HG03520 (cell line): ENCODE measurements around the gene SCAF11.
"Not testable (repeated sequence)": the region's sequence is repeated elsewhere in the genome, so short reads cannot be mapped to it uniquely, and the experiment has no call there.

ENCODE experiments used
- ATAC-seq: cut with Tn5 transposase; IDR thresholded peaks from one replicate; pipeline ENCODE4 v1.9.1; 2021; ENCODE audit warnings: mild to moderate bottlenecking, moderate library complexity; ENCODE audit not compliant: unreplicated experiment

The SCAF11 gene

GRCh38 chr12:45990468-45991283 is at the start of gene SCAF11:
Gene SCAF11, minus strand, starts transcription at chr12:45990574. Its CDS starts 26,407 bp downstream, at chr12:45964167.
- ATAC-seq, result peak; percentile 72

- not testable (repeated sequence) for ATAC-seq
Observed at GRCh38 chr12:46037066-46037465, 46.7 kb upstream of the SCAF11 start.

DNA sequence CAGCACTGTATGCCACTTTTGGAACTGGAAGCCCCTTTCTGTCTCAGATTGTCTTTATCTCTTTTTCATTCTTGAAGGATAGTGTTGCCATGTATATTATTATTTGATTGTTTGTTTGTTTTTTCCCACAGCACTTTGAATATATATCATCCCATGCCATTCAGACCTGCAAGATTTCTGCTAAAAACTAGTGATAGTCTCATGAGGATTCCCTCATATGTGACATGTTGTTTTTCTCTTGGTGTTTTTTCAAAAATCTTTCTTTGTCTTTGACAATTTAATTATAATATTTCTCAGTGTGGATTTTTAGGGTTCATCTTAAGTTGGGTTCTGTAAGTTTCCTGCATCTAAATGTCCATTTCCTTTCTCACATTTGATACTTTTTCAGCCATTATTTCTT is 36.8 kb upstream of the SCAF11 start:
- ATAC-seq, result no peak

GRCh38 chr12:46024099-46024498 is 33.7 kb upstream of the SCAF11 start:
- no peak for ATAC-seq

DNA sequence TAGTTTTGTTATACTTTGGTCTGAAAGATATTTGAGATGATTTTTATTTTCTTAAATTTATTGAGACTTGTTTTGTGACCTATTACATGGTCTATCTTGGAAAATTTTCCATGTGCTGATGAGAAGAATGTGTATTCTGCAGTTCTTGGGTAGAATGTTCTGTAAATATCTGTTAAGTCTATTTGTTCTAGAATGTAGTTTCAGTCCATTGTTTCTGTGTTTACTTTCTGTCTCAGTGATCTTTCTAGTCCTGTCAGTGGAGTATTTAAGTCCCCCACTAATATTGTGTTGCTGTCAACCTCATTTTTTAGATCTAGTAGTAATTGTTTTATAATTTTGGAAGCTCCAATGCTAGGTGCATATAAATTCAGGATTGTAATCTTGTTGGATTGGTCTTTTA is 30.4 kb upstream of the SCAF11 start:
- no peak for ATAC-seq

DNA sequence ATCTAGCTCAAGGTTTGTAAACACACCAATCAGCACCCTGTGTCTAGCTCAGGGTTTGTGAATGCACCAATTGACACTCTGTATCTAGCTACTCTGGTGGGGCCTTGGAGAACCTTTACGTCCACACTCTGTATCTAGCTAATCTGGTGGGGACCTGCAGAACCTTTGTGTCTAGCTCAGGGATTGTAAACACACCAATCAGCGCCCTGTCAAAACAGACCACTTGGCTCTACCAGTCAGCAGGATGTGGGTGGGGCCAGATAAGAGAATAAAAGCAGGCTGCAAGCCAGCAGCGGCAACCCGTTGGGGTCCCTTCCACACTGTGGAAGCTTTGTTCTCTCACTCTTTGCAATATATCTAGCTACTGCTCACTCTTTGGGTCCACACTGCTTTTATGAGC is 28.3 kb upstream of the SCAF11 start:
- not testable (repeated sequence) for ATAC-seq

GRCh38 chr12:46017866-46018375 is 27.5 kb upstream of the SCAF11 start:
- not testable (repeated sequence) for ATAC-seq

GRCh38 chr12:46005823-46006222 is 15.4 kb upstream of the SCAF11 start:
- ATAC-seq, result no peak

DNA sequence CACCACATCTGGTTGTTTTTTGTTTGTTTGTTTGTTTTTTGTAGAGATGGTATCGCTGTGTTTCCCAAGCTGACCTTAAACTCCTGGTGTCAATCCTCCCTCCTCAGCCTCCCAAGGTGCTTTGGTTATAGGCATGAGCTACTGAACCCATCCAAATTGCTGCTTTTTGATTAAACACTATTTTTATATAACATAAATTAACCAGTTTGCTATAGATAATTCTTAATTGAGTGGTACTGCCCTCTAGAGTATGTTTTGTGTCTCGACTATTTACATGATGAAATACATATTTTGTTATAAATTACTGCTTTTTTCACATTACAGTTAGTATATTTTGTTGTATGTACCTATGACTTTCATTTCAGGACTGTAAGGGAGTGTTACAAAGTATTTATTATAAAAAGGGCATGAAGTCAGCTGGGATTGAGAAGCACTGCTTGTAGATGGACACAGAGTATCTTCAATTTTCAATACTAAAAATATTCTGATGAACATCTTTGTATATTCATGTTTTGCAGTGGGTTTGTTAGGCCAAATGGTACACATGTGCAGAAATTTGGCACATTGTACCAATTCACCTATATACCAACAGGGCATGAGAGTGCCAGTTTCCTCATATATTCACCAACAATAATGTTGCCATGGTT is 14.9 kb upstream of the SCAF11 start:
- ATAC-seq, result no peak

DNA sequence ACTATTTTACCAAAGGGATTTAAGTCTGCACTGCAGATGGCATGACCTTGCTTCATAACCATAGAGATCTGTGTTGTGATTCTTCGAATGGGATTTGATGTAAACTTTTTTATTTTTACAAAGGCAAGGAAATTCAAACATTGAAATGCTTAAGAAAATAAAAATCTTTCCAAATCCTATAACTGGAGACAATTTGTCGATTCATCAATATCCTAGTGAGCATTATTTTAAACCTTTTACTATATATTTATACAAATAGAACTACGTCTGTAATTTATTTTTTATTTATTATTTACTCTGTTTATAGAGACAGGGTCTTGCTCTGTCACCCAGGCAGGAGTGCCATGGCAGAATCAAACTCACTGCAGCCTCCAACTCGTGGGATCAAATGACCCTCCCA is 14.3 kb upstream of the SCAF11 start:
- ATAC-seq, result no peak

DNA sequence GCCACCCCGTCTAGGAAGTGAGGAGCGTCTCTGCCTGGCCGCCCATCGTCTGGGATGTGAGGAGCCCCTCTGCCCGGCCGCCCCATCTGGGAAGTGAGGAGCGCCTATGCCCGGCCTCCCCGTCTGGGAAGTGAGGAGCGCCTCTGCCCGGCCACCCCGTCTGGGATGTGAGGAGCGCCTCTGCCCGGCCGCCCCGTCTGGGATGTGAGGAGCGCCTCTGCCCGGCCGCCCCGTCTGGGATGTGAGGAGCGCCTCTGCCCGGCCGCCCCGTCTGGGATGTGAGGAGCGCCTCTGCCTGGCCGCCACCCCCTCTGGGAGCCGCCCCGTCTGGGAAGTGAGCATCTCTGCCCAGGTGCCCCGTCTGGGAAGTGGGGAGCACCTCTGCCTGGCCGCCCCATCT is 9.7 kb upstream of the SCAF11 start:
- ATAC-seq, result not testable (repeated sequence)

DNA sequence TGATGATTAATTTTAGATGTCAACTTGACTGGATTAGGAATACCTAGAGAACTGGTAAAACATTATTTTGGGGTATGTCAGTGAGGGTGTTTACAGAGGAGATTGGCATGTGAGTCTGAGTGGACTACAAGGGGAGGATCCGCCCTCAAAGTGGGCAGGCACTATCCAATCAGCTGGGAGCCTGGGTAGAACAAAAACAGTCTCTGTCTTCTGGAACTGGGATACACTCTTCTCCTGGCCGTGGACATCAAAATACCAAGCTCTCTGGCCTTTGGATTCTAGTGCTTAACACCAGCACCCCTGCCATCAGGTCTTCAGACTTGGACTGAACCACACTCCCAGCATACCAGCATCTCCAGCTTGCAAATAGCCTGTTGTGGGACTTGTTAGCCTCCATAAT is 4.4 kb upstream of the SCAF11 start:
- no peak for ATAC-seq

GRCh38 chr12:45991284-45992249 is 1.2 kb upstream of the SCAF11 start:
- ATAC-seq, result no peak

GRCh38 chr12:45989721-45990467 is 480 bp downstream of the SCAF11 start:
- ATAC-seq, result peak; percentile 27

DNA sequence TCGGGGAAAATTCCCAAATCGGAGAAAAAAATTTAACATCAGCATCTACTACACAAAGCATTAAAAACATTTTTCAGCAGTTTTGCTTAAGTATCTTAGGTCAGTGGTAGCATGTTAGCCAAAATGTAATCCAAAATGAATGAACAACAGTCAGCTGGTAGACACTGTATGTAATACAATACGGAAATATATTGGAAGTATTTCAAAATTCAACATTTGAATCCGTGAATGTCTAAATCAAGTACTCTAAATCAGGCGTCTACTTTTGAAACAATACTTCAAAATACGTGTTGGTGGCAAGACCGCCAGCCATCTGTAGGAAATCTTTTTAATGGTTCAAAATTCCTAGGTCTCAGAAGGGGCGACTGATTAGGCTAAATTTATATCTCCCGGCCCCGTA is 1.1 kb downstream of the SCAF11 start:
- no peak for ATAC-seq

DNA sequence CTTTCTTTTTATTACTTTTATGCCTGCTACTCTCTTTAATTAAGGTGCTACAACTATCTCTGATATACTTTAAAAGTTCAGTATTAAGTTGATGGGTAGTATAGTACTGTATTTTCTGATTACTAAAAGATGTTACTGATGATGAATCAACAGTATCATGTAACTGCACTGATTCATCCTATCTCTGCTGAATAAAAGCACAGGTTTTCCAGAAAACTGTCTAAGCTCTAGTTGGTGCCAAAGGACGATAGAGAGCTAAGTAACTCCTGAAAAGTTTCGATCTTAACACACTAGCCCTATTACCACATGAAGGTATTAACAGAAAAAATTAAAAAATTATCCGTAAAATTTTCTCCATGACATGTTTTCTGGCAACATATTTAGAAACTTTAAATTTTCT is 2.1 kb downstream of the SCAF11 start:
- ATAC-seq, result no peak

- no peak for ATAC-seq
Observed at GRCh38 chr12:45987340-45987727, 3.0 kb downstream of the SCAF11 start.

DNA sequence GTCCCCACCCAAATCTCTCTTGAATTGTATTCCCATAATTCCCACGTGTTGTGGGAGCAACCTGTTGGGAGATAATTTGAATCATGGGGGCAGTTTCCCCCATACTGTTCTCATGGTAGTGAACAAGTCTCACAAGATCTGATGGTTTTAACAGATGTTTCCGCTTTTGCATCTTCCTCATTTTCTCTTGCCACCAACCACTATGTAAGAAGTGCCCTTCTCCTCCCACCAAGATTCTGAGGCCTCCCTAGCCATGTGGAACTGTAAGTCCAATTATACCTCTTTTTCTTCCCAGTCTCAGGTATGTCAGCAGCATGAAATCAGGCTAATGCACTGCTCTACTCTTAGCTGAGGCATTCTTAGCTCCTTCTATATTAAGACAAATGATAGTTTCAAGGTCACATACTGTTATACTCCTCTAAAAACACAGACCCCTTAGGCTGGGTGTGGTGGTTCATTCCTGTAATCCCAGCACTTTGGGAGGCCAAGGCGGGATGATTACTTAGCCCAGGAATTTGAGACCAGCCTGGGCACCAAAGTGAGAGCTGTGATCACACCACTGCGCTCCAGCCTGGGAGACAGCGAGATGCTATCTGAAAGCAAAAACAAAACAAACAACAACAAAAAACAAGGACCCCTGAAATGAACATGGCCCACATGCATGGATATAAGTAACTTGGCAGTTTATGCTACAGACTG is 3.6 kb downstream of the SCAF11 start:
- ATAC-seq, result no peak

- ATAC-seq, result no peak
Observed at GRCh38 chr12:45981075-45981837, 9.1 kb downstream of the SCAF11 start.
